ENCODE results near the gene PCDHB7. TPM values are rescaled to one million over a fixed set of nuclear protein-coding genes. Genes with fewer than 3 reads are reported as not detected.
"Not testable (repeated sequence)": the region's sequence is repeated elsewhere in the genome, so short reads cannot be mapped to it uniquely, and the experiment has no call there.

PCDHB7 gene
- under 0.01 TPM for total RNA-seq

DNA sequence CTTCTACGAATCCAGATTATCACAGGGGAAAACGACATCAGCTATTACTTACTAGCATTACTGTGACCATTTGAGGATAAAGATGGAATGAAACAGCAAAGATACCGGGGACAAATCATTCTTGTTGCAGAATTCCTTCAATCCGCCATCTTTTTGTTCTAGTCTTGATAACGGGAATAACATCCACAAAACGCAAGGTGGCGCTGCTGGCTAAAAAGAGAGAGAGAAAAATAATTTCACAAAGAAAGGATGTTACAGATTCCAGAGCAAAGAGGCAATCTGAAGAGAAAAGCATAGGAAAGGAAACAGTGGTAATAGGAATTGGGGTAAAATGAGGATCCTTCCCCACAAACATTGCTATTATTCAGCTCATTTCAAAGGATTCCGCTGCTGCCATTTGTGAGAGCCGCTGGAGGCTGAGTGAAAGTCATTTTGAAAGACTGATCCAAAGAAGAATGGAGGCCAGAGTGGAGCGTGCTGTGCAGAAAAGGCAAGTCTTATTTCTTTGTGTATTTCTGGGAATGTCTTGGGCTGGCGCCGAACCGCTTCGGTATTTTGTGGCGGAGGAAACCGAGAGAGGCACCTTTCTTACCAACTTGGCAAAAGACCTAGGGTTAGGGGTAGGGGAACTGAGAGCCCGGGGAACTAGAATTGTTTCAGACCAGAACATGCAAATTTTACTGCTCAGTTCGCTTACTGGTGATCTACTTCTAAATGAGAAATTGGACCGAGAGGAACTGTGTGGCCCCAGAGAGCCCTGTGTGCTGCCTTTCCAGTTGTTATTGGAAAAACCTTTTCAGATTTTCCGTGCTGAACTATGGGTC, at the start of gene PCDHB7:
TSS of gene PCDHB7 (plus strand) at position 264 of the 824 bp plus-strand sequence. CDS start at position 456, 192 bp downstream.
- no peaks in the 10 kb centered on the region for H3K9me3 ChIP-seq (ENCODE audit: low read depth, low read length)
- H3K4me1 ChIP-seq (ENCODE audit: insufficient read depth, low read length): no peaks in the 10 kb centered on the region
- H3K4me3 ChIP-seq (ENCODE audit: low read length): no peak within 1 kb of the TSS
- H3K27me3 ChIP-seq (ENCODE audit: insufficient read depth, low read length): peaks cover 31% of the 10 kb centered on the region

- not testable (repeated sequence) for H3K4me1 ChIP-seq (ENCODE audit: insufficient read depth, low read length); H3K9me3 ChIP-seq (ENCODE audit: low read depth, low read length); H3K4me3 ChIP-seq (ENCODE audit: low read length)
- peaks cover 15% of the 10 kb centered on the region for H3K27me3 ChIP-seq (ENCODE audit: insufficient read depth, low read length)
Observed at GRCh38 chr5:141123396-141124135, 48.9 kb upstream of the PCDHB7 start.

- H3K4me3 ChIP-seq (ENCODE audit: low read length): no peak overlapping the region
- peaks cover 12% of the 10 kb centered on the region for H3K27me3 ChIP-seq (ENCODE audit: insufficient read depth, low read length)
- no peaks in the 10 kb centered on the region for H3K9me3 ChIP-seq (ENCODE audit: low read depth, low read length)
- H3K4me1 ChIP-seq (ENCODE audit: insufficient read depth, low read length): no peaks in the 10 kb centered on the region
Observed at GRCh38 chr5:141127305-141127704, 45.1 kb upstream of the PCDHB7 start.

- H3K27me3 ChIP-seq (ENCODE audit: insufficient read depth, low read length): peaks cover 12% of the 10 kb centered on the region
- no peaks in the 10 kb centered on the region for H3K4me1 ChIP-seq (ENCODE audit: insufficient read depth, low read length)
- no peak within 1 kb of the TSS for H3K4me3 ChIP-seq (ENCODE audit: low read length)
- peaks cover 16% of the 10 kb centered on the region for H3K9me3 ChIP-seq (ENCODE audit: low read depth, low read length)
Observed at GRCh38 chr5:141135030-141135717, 37.3 kb upstream of the PCDHB7 start, which contains the start of gene PCDHB5. Gene PCDHB5, plus strand, starts transcription at chr5:141135206. Its CDS starts 229 bp downstream, at chr5:141135435.

DNA sequence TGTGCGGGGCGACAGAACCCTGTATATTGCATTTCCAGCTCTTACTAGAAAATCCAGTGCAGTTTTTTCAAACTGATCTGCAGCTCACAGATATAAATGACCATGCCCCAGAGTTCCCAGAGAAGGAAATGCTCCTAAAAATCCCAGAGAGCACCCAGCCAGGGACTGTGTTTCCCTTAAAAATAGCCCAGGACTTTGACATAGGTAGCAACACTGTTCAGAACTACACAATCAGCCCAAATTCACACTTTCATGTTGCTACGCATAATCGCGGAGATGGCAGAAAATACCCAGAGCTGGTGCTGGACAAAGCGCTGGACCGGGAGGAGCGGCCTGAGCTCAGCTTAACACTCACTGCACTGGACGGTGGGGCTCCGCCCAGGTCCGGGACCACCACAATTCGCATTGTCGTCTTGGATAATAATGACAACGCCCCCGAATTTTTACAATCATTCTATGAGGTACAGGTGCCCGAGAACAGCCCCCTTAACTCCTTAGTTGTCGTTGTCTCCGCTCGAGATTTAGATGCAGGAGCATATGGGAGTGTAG, 36.7 kb upstream of the PCDHB7 start:
- peaks cover 16% of the 10 kb centered on the region for H3K9me3 ChIP-seq (ENCODE audit: low read depth, low read length)
- no peaks in the 10 kb centered on the region for H3K4me1 ChIP-seq (ENCODE audit: insufficient read depth, low read length)
- H3K27me3 ChIP-seq (ENCODE audit: insufficient read depth, low read length): peaks cover 10% of the 10 kb centered on the region
- H3K4me3 ChIP-seq (ENCODE audit: low read length): no peak overlapping the region

DNA sequence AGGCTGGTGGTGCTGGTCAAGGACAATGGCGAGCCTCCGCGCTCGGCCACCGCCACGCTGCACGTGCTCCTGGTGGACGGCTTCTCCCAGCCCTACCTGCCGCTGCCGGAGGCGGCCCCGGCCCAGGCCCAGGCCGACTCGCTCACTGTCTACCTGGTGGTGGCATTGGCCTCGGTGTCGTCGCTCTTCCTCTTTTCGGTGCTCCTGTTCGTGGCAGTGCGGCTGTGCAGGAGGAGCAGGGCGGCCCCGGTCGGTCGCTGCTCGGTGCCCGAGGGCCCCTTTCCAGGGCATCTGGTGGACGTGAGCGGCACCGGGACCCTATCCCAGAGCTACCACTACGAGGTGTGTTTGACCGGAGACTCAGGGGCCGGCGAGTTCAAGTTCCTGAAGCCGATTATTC, 35.1 kb upstream of the PCDHB7 start:
- H3K4me1 ChIP-seq (ENCODE audit: insufficient read depth, low read length); H3K27me3 ChIP-seq (ENCODE audit: insufficient read depth, low read length); H3K4me3 ChIP-seq (ENCODE audit: low read length): not testable (repeated sequence)
- H3K9me3 ChIP-seq (ENCODE audit: low read depth, low read length): peaks cover 16% of the 10 kb centered on the region

DNA sequence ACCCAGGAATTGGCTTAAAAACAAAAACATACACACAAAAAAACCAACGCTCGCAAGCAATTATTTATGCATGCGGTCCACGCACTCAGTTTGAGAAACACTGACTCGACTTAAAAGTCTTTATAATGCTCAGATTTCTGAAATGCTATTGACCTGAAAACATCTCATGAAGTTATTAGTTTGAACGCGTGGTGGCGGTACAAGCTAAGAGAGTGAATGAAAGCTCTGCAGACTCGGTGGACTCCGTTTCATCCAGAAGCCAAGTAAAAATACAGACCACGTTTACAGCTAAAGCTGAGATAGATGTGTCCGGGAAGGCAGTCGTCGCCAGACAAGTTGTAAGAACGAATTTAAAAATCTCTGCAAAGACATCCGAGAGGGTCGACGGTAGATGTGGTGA, 22.6 kb upstream of the PCDHB7 start, which contains the start of gene PCDHB6:
TSS of gene PCDHB6 (plus strand) at position 246 of the 400 bp plus-strand sequence. CDS start 201 bp downstream, outside the sequence.
- Histone ChIP-seq H3K27me3 (ENCODE audit: insufficient read depth, low read length) (peaks cover 12% of the 10 kb centered on the region), H3K9me3 (ENCODE audit: low read depth, low read length) (no peaks in the 10 kb centered on the region), H3K4me1 (ENCODE audit: insufficient read depth, low read length) (no peaks in the 10 kb centered on the region)

DNA sequence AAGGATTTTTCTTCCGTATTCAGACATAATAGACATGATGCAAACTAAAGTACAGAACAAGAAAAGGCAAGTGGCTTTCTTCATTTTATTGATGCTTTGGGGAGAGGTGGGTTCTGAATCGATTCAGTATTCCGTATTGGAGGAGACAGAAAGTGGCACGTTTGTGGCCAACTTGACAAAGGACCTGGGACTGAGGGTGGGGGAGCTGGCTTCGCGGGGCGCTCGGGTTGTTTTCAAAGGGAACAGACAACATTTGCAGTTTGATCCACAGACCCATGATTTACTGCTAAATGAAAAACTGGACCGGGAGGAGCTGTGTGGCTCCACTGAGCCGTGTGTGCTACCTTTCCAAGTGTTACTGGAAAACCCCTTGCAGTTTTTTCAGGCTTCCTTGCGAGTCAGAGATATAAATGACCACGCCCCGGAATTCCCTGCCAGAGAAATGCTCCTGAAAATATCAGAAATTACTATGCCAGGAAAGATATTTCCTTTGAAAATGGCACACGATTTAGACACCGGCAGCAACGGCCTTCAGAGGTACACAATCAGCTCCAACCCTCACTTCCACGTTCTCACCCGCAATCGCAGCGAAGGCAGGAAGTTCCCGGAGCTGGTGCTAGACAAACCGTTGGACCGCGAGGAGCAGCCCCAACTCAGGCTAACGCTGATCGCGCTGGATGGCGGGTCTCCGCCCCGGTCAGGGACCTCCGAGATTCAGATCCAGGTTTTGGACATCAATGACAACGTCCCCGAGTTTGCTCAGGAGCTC, 22.0 kb upstream of the PCDHB7 start:
- Histone ChIP-seq H3K4me1 (ENCODE audit: insufficient read depth, low read length) (no peaks in the 10 kb centered on the region), H3K4me3 (ENCODE audit: low read length) (no peak overlapping the region), H3K27me3 (ENCODE audit: insufficient read depth, low read length) (peaks cover 12% of the 10 kb centered on the region), H3K9me3 (ENCODE audit: low read depth, low read length) (no peaks in the 10 kb centered on the region)

More for the DNA sequence above, 22.6 kb upstream of the PCDHB7 start, which contains the start of gene PCDHB6:
- no peak within 1 kb of the TSS for H3K4me3 ChIP-seq (ENCODE audit: low read length)

- no peaks in the 10 kb centered on the region for H3K9me3 ChIP-seq (ENCODE audit: low read depth, low read length)
- no peak overlapping the region for H3K4me3 ChIP-seq (ENCODE audit: low read length)
- H3K4me1 ChIP-seq (ENCODE audit: insufficient read depth, low read length): no peaks in the 10 kb centered on the region
- H3K27me3 ChIP-seq (ENCODE audit: insufficient read depth, low read length): peaks cover 12% of the 10 kb centered on the region
Observed at GRCh38 chr5:141150993-141151325, 21.5 kb upstream of the PCDHB7 start.

- H3K27me3 ChIP-seq (ENCODE audit: insufficient read depth, low read length): peaks cover 17% of the 10 kb centered on the region
- H3K9me3 ChIP-seq (ENCODE audit: low read depth, low read length); H3K4me1 ChIP-seq (ENCODE audit: insufficient read depth, low read length); H3K4me3 ChIP-seq (ENCODE audit: low read length): not testable (repeated sequence)
Observed at GRCh38 chr5:141151632-141152031, 20.8 kb upstream of the PCDHB7 start.

- not testable (repeated sequence) for H3K4me3 ChIP-seq (ENCODE audit: low read length); H3K4me1 ChIP-seq (ENCODE audit: insufficient read depth, low read length); H3K9me3 ChIP-seq (ENCODE audit: low read depth, low read length)
- peaks cover 20% of the 10 kb centered on the region for H3K27me3 ChIP-seq (ENCODE audit: insufficient read depth, low read length)
Observed at GRCh38 chr5:141152096-141152495, 20.3 kb upstream of the PCDHB7 start.

- no peaks in the 10 kb centered on the region for H3K9me3 ChIP-seq (ENCODE audit: low read depth, low read length)
- no peak overlapping the region for H3K4me3 ChIP-seq (ENCODE audit: low read length)
- no peaks in the 10 kb centered on the region for H3K4me1 ChIP-seq (ENCODE audit: insufficient read depth, low read length)
- peaks cover 19% of the 10 kb centered on the region for H3K27me3 ChIP-seq (ENCODE audit: insufficient read depth, low read length)
Observed at GRCh38 chr5:141155540-141156374, 16.7 kb upstream of the PCDHB7 start.

- H3K4me1 ChIP-seq (ENCODE audit: insufficient read depth, low read length); H3K9me3 ChIP-seq (ENCODE audit: low read depth, low read length); H3K4me3 ChIP-seq (ENCODE audit: low read length): not testable (repeated sequence)
- peaks cover 18% of the 10 kb centered on the region for H3K27me3 ChIP-seq (ENCODE audit: insufficient read depth, low read length)
Observed at GRCh38 chr5:141157356-141157755, 15.1 kb upstream of the PCDHB7 start.
